ENCODE data around the gene ICE1. TPM values are rescaled to one million over a fixed set of nuclear protein-coding genes. Genes with fewer than 3 reads are reported as not detected.

ICE1 gene
- total RNA-seq, 2 experiments from 2014 or later = 30.2 to 30.4 TPM

DNA sequence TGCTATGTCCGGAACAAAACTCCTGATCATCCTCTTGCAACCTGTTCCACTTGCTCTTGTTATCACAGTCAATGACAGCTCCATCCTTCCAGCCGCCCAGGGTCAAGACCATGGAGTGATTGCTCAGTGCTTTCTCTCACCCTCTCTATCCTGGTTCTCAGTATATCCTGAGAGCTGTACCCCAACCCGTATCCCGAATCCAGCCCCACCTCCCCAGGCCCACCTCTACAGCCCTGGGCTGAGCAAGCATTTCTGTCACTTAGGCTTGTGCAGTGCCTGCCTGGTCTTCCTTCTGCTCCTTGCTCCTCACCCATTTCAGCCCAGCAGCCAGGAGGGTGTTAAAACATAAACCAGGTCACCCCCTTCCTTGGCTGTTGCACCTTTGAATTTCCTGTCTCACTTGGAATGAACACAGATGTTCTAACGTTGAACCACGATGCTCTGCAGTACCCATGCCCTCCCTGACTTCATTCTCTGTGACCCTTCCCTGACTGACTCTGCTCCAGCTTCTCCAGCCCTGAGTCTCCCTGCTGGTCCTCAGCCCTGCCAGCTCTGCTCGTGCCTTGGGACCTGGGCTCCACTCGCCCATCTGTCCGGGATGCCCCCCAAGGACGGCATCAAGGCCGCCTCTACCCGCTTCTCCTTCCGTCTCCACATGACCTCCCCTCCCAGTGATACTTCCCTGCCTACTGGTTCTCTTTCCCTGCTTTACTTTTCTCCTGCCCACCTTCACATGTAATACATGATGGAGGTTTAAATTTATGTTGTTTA lies 110.0 kb downstream of the ICE1 start:
- H3K27me3 Mint-ChIP-seq (ENCODE audit: low read depth) = peaks cover 15% of the 10 kb centered on the region
- POLR2A ChIA-PET = no interaction called here
- no peak overlapping the region for H3K4me3 Mint-ChIP-seq
- peaks cover 4% of the 10 kb centered on the region for H3K9me3 Mint-ChIP-seq (ENCODE audit: insufficient read depth)
- ATAC-seq (no peak), DNase-seq (no peak)
- no peaks in the 10 kb centered on the region for H3K36me3 Mint-ChIP-seq (ENCODE audit: low read depth)
- H3K4me1 Mint-ChIP-seq (ENCODE audit: low read depth) = no peaks in the 10 kb centered on the region
- CTCF ChIA-PET = no interaction called here
- no peak overlapping the region for H3K27ac Mint-ChIP-seq

DNA sequence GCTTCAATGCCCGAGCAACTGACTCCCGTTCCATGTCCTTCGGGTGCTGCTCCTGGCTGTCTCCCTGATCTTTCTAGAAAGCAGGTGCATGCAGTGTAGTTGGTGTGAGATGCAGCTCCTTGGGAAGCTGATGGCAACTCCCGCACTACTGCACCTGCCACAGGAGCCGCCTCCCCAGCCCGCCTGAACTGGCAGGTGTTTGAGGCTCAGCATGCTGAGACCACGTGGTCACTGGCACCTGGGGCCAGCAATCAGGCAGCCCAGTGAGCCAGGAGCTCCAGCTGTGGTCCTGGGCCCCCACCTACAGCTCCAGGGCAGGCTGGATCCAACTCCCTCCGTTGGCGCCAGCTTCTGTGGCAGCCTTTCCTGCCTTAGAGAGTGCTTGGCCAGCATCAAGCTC lies 111.5 kb downstream of the ICE1 start:
- Mint-ChIP-seq H3K36me3 (ENCODE audit: low read depth) (no peaks in the 10 kb centered on the region), H3K9me3 (ENCODE audit: insufficient read depth) (peaks cover 2% of the 10 kb centered on the region), H3K4me1 (ENCODE audit: low read depth) (no peaks in the 10 kb centered on the region), H3K27ac (no peak overlapping the region), H3K27me3 (ENCODE audit: low read depth) (peaks cover 15% of the 10 kb centered on the region), H3K4me3 (no peak overlapping the region)
- ChIA-PET POLR2A (no interaction called here), CTCF (no interaction called here)
- DNase-seq (no peak), ATAC-seq (no peak)

DNA sequence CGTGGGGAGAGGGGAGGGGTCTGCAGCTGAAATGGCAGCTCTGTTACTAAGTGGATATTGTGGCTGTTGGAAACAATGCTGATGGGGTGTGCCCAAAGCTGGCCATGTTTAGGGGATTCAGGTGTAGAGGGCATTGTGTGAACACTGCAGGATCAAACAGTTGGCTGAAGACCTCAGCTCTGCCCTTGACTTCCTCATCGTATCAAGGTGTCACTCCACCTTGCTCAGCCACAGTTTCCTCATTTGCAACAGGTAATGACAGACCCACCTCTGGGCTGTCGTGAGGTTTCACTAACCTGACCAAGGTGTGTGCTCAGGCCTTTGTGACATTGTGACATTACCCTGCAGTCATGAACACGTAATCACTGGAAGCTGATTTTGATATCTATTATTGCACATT lies 111.9 kb downstream of the ICE1 start:
- Mint-ChIP-seq H3K27ac (no peak overlapping the region), H3K9me3 (ENCODE audit: insufficient read depth) (no peaks in the 10 kb centered on the region), H3K4me1 (ENCODE audit: low read depth) (no peaks in the 10 kb centered on the region), H3K36me3 (ENCODE audit: low read depth) (no peaks in the 10 kb centered on the region), H3K27me3 (ENCODE audit: low read depth) (peaks cover 15% of the 10 kb centered on the region), H3K4me3 (no peak overlapping the region)
- CTCF ChIA-PET = no interaction called here
- POLR2A ChIA-PET = no interaction called here
- no peak for DNase-seq
- no peak for ATAC-seq

DNA sequence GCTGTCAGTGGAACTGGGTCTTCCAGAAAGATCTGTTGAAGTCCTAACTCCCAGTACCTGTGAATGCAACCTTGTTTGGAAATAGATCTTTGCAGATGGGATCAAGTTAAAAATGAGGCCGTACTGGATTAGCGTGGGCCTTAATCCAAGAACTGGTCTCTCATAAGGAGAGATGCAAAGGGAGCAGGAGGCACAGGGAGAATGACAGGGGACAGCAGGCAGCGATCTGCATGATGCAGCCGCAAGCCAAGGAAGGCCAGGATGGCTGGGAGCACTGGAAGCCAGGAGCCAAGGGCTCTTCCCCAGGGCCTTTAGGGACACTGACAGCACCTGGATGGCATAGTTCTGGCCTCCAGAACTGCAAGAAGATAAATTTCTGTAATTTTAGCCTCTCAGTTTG lies 114.4 kb downstream of the ICE1 start:
- ATAC-seq (no peak), DNase-seq (no peak)
- ChIA-PET POLR2A (no interaction called here), CTCF (no interaction called here)
- H3K4me1 Mint-ChIP-seq (ENCODE audit: low read depth) = no peaks in the 10 kb centered on the region
- peaks cover 11% of the 10 kb centered on the region for H3K27me3 Mint-ChIP-seq (ENCODE audit: low read depth)
- H3K9me3 Mint-ChIP-seq (ENCODE audit: insufficient read depth) = no peaks in the 10 kb centered on the region
- H3K36me3 Mint-ChIP-seq (ENCODE audit: low read depth) = no peaks in the 10 kb centered on the region
- no peak overlapping the region for H3K4me3 Mint-ChIP-seq
- H3K27ac Mint-ChIP-seq = no peak overlapping the region

DNA sequence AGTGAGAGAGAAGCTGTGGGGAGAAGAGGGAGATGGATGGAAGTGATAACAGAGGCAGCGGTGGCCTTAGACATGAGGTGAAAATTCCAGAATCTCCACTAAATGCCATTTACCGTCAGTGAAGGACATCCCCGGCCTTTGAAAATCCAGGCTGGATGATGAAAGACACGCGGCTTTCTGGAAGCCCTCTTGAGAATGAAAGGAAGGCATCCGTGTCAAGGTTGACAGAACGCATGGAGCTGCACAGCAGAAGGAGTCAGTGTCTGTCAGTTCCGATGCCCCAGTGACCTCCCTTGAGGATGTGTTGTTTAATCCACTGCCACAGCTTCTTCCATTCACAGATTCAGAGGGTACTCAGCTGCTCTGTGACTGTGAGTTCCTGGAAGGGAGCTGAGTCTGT lies 114.9 kb downstream of the ICE1 start:
- ChIA-PET CTCF (no interaction called here), POLR2A (no interaction called here)
- Mint-ChIP-seq H3K9me3 (ENCODE audit: insufficient read depth) (no peaks in the 10 kb centered on the region), H3K27ac (no peak overlapping the region), H3K4me1 (ENCODE audit: low read depth) (no peaks in the 10 kb centered on the region), H3K4me3 (no peak overlapping the region), H3K36me3 (ENCODE audit: low read depth) (no peaks in the 10 kb centered on the region), H3K27me3 (ENCODE audit: low read depth) (peaks cover 6% of the 10 kb centered on the region)
- no peak for ATAC-seq
- no peak for DNase-seq

DNA sequence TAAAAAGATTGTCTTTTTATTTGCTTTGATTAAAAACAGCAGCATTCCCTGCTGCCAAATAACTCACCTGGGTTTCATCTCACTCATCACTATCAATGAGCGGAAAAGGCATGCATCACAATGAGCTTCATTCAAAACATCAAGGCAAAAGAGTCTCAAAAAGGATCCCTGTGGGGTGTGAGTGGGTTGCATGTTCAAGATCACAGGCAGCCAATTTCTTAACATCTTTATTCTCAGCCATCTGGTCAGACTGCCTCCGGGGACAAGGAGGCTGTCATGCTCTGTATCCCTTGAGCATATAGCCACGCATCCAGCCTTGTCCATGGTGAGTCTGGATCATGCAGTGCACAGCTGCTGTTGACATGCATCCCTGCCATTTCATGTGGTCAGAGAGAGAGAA lies 117.1 kb downstream of the ICE1 start:
- Mint-ChIP-seq H3K27me3 (ENCODE audit: low read depth) (peaks cover 3% of the 10 kb centered on the region), H3K36me3 (ENCODE audit: low read depth) (no peaks in the 10 kb centered on the region), H3K4me1 (ENCODE audit: low read depth) (no peaks in the 10 kb centered on the region), H3K9me3 (ENCODE audit: insufficient read depth) (no peaks in the 10 kb centered on the region), H3K27ac (no peak overlapping the region), H3K4me3 (no peak overlapping the region)
- ATAC-seq (no peak), DNase-seq (no peak)
- CTCF ChIA-PET = no interaction called here
- POLR2A ChIA-PET = no interaction called here

Data from activated CD8-positive, alpha-beta T cell treated with anti-CD3 and anti-CD28 coated beads, Interleukin-2, amount 10 ng/mL, durations not matched to agents 7 days and 5 days (primary cell).